SHP77 treated with DMSO at 0.1 percent for 48 hours (cell line): Measurements from ENCODE around the gene PPM1B.
"Not testable (repeated sequence)": the region's sequence is repeated elsewhere in the genome, so short reads cannot be mapped to it uniquely, and the experiment has no call there.

Experiments
- DNase-seq: peaks from one replicate; lab custom pipeline; 2025; lab: John Stamatoyannopoulos, UW

The PPM1B gene

DNA sequence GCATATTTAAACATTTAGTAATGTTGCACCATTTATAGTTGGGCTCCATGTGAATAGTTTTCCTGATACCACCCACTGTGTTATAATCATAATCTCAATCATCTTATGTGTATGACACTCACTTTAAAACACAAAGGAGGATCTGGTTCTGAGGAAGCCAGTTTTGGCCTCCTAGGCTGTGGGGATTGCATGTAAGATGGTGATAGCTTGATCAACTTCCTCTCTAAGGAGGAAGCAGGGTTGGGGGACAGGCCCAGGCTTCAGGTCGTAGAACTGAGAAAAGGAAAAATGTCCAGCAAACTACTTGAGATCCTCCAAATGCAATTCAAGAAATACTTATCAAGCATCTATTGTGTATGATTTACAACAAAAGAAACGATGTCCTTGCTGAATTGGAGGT is 4.9 kb upstream of the PPM1B start:
- no peak for DNase-seq

DNA sequence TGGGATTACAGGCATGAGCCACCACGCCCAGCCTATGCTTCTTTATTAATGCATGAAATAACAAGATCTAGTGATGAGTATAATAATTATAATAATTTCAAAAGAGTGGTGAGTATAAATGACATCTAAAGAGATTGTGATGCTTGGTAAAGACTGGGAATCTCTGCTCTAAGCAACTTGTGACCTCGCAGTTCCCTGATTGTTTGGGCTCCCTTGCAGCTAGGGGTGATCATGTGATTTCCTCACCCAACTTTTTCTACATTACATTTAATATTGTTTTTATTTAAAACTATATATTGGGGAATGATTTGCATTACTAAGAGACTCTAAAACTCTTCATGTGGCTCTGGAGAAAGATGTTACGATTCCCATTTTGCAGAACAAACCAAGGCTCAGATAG is 4.1 kb upstream of the PPM1B start:
- DNase-seq, result no peak

DNA sequence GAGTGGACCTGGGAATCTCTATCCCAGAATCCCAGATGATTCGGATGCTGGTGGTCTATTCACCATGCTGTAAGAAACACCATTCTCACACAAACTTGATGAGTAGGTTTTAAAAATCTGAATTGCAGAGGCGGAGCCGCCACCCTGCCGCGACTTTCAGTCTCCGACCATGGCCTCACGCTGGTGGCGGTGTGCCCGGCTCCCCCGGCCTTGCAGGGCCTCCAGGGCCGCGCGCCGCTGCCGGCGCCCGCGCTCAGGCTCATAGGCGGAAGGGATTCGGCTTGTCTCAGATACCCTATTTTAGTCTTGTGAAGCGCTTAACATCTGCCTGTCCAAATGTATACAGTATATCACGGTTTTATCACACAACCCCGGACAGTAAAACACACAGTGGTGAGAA is 2.6 kb upstream of the PPM1B start:
- no peak for DNase-seq

DNA sequence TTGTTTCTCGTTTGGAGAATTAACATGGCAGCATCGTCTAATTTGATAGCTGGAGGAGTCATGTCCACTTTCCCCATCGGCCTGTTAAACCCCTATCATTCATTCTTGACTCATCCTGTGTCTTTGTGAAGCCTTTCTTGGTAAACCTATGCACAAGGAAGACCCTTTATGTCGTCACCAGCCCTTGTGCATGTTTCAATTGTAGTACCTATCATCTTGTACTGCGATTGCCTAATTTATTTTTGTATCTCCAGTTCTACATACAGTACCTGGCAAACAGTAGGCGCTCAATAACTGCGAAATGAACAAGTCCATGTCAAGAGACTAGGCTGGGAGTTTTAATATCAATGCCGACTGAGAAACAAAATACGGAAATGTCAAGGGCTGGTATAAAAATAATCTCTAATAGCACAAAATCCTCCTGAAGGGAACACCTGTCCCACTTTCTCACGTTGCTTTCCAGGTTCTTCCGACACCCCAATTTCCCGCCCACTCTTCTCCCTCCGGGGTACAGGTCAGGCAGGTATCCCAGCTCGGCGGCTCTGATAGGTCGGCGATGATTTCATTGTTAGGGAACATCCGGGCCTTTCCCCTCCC is 1.3 kb upstream of the PPM1B start:
- DNase-seq, result no peak

DNA sequence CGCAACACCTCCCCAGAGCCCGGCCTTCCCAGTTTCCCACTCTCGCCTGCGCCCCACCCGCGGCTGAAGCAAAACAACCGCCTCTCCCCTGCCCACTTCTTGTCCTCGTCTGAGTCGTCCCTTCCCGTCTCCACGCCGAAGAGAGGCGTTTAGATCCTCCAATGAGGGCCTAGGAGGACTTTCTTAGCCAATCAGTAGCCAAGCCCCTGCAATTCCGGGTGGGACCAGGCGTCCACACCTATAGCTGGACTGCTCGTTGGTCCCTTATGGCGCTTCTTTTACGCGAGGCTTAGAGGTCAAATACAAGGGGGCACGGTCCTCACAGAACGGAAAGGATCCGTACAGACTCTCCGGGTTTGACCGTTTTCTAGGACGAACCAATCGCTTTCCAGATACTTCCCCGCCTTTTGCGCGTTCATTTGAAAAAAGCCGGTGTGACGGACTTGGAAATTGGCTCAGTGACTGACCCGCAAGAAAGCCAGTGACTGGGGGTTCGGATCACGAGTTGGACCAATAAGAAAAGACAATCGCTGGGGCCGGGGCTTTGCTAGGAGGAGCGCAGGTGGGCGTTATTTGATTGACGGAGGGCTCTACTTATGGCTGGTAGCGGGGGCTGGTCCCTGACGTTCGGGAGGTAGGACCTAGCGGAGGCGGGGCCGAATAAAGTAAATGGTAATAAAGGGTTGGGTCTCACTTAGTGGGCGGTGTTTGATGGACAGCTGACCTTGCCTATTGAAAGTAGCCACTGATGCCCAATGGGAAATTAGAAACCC is 581 bp upstream of the PPM1B start:
- peak; percentile 99 for DNase-seq

DNA sequence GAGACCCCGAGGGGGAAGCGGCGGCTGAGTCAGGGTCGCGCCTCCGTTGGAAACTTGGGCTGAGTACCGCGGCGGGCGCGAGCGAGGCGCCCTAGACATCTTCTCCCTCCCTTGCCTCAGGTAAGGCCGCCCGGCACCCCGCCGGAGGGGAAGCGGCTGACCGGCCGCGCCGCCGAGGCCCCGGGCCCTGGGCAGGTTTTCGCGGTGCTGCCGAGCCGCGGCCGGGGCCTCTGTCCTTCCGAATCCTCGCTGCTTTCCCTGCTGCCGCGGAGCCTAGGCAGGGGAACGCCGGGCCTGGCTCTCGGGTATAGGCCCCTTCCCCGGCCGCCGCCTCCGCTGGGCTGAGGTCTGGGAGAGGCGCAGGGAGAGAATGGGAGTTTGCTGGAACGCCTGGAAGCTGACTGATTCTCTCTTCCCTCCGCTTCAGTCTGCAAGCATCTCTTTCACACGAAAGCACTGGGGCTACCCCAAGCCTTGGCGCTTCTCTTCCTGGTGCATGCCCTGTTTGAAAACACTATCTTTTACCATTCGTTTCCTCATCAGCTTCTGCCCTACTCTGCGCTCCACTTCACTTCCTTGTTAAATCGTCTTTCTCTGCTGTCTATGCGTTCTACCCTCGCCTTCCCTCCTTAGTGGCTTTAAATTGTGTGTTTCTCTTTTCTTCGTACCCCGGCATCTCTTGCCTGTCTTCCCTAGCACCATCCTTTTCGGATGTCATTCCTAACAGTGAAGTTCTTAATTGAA is 652 bp downstream of the PPM1B start:
- DNase-seq, result no peak

DNA sequence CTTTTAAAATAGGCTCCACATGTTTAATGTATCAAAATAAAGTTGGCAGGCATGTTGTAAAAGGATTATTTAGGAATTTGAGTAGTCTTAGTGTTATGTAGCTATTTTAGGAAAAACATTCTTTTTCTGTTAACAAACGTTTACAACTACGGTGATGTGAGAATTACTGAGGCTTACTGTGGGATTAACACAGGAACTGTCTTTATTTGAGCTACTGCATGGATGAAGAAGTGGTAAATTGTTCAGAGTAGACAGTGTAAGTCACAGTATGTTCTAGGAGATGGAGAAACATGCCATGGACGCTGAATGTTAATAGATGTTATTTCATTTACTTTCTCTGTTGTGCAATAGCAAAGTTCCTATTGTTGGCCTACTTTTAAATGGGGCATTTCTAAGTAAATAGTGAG is 1.6 kb downstream of the PPM1B start:
- no peak for DNase-seq

DNA sequence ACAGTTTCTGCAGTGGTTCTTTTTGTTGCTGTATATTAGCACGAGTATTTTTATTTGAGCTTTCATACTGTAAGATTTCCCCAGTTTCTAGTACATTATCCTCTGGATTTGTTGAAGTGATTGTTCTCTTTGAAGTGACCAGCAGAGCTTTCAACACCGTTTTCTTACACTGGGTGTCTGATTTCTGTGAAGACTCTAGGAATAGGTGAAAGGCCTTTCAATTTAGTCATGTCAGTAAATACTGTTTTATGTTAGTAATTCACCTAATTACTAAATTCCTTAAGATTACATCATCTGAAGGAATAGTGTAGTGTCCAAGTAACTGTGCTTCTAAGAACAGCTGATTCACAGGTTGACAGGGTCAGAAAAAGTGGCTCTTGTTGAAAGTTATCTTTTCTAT is 2.3 kb downstream of the PPM1B start:
- DNase-seq, result no peak

DNA sequence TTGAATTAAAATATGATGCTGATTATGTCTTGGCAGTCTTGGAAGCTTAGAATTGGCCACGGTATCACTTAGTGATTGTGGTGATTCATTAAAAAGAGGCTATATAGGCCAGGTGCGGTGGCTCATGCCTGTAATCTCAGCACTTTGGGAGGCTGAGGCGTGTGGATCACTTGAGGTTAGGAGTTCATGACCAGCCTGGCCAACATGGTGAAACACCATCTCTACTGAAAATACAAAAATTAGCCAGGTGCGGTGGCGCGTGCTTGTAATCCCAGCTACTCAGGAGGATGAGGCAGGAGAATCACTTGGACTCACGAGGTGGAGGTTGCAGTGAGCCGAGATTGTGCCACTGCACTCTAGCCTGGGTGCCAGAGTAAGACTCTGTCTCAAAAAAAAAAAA is 2.8 kb downstream of the PPM1B start:
- DNase-seq, result not testable (repeated sequence)

DNA sequence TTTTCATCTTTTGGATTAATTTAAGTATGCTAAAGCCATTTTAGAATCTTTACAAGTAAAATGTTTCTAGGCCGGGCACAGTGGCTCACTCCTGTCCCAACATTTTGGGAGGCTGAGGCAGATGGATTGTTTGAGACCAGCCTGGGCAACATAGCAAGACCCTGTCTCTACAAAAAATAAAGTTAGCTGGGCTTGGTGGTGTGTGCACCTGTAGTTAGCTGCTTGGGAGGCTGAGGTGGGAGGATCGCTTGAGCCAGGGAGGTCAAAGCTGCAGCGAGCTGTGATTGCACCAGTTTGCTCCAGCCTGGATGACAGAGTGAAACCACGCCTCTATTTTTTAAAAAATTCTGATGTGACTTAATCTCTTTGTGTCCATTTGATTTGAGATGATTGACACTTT is 3.9 kb downstream of the PPM1B start:
- DNase-seq, result no peak

DNA sequence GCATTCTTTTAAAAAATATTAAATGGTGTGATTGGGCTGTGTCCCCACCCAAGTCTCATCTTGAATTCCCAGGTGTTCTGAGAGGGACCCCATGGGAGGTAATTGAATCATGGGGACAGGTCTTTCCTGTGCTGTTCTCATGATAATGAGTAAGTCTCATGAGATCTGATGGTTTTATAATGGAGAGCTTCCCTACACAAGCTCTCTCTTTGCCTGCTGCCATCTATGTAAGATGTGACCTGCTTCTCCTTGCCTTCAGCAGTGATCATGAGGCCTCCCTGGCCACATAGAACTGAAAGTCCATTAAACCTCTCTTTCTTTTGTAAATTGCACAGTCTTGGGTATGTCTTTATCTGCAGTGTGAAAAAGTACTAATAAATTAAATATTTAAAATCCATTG is 10.3 kb downstream of the PPM1B start:
- DNase-seq, result no peak

DNA sequence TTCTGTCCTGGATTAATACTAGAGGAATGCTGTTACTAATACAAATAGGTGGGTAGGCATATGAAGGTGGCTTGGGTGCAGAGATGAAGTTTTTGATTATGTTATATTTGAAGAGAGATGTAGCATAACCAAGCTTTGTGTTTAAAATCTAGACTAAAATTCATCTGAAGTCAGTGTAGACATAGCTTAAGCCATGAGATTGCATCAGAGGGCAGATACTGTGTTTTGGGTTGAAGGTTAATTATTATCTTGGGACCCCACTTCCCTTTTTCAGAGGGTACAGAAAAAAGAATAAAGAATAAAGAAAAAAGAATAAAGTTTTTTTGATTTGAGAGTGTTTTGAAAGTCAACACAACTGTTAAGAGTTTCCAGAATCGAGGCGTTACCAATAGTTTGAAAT is 13.0 kb downstream of the PPM1B start:
- DNase-seq, result no peak

DNA sequence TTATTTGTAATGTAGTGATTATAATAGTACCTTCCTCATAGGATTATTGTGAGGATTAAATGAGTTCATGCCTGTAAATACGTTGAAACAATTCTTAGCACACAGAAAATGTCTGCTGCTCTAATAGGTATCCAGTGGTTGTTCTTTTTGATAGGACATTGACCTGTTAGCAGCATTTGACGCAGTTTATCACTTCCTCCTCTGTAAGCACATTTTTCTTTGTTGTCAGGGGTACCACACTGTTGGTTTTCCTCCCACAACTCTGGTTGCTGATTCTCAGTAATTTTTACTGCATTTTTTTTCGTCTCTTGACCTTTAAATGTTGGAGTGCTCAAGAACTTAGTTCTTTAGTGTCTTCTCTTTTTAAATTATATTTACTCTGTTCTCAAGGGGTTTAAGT is 15.4 kb downstream of the PPM1B start:
- DNase-seq, result no peak

DNA sequence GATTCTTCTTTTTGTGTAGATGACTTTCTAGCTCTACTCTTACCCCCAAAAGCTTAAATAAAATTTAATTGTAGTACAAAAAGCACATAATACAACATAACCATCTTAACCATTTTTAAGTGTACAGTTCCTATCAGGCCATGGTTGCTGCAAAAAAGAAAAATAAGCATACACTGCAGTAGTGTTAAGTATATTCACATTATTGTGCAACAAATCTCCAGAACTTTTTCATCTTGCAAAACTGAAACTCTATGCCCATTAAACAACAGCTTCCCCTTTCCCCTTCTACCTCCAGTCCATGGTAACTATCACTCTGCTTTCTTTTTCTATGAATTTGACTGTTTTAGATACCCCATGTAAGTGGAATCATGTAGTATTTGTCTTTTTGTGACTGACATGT is 18.1 kb downstream of the PPM1B start:
- no peak for DNase-seq

DNA sequence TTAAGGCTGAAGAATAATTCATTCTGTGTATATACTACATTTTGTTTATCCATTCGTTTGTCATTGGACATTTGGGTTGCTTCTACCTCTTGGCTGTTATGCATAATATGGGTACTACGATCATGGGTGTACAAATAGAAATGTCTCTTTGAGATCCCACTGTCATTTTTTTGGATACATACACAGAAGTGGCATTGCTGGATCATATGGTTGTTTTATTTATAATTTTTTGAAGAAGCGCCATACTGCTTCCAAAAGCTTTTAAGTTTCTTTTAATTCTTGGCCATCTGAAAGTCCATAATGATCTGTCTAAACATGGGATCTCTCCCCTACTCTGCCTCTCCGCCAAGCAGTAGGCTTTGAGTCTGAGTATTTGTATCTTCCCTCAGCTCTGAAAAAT is 18.6 kb downstream of the PPM1B start:
- DNase-seq, result no peak

DNA sequence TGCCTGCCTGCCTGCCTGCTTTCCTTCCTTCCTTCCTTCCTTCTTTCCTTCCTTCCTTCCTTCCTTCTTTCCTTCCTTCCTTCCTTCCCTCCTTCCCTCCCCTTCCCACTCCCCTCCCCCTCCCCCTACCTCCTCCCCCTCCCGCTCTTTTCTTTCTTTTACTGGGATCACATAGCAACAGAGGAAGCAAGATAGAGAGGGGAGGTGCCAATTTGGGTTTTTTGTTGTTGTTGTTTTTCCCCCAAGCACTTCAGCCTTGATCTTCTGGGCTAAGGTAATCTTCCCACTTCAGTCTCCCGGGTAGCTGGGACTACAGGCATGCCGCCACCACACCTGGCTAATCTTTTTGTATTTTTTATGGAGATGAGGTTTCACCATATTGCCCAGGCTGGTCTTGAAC is 20.0 kb downstream of the PPM1B start:
- no peak for DNase-seq

DNA sequence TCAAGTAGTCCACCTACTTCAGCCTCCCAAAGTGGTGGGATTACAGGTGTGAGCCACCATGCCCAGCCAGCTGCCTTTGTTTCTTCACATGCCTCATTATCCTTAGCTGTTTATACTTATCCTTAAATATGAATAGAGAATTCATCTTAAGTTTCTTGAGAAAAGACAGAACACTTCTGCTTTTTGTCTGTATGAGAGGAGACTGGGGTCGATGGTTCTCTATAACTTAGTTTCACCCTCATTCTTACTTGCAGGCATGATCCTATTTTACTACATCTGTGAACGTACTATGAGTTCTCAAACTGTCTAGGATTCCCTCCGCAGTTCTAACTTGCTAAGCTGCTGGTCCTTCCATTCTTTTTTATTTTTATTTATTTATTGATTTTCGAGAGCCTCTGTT is 20.4 kb downstream of the PPM1B start:
- DNase-seq, result no peak

DNA sequence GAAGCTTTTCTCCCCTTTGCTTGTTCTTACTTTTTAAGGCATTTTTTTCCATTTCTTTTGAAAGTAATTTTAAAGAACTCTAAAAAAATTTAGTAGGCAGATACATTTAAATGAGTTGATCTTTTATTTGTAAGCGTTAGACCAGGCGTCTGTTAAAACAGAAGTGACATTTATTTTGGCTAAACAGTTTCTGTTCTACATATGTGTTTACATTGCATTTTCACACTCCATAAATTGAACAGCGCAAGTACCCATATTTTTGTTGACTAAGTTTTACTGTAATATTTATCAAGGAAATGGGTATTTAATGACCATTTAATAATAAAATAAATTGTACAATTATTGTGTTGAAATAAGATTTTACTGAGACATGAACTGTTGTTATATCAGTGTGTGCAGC is 21.9 kb downstream of the PPM1B start:
- no peak for DNase-seq

DNA sequence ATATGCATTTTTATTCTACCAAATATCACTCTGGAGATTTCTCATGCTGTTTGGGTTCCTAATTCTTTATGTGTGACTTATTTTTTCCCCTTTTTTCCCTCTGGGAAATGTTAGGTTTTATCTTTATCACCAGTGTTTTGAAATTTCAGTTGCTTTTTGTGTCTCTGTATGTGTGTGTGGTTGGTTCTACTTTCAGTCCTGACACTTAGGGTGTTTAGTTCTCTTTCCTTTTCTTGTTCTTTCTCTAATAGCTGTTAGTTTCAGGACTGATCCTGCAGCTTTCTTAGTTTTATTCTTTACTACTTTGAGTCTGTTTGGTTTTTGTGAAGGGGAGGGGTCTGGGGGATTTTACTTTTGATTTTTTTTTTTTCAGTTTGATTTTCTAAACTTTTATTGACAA is 23.1 kb downstream of the PPM1B start:
- DNase-seq, result no peak

DNA sequence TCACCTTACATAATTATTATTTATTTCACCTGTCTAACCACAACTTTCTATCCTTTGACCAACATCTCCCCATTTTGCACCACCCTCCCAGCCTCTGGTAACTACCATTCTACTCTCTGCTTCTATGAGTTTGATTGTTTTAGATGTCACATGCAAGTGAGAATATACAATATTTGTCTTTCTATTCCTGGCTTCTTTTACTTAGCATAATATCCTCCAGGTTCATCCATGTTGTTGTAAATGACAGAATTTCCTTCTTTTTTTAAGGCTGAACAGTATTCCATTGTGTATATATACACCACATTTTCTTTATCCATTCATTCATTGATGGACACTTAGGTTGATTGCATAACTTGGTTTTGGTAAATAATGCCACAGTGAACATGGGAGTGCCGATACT is 24.0 kb downstream of the PPM1B start:
- DNase-seq, result no peak

DNA sequence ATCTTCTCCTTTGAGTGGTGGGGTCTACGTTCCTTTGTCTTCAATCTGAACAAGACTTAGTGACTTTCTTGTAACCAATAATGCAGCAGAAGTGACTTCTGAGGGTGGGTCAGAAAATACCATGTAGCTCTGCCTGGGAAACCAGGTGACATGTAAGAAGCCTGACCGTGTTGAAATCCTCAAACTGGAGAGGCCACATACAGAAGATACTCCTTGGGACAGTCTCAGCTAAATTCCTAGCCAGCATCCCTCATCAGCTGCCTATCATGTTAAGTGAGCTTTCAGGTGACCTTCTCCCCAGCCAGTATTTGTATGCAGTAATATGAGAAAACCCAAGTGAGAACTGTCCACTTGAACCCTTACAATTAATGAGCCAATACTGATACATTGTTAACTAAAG is 27.0 kb downstream of the PPM1B start:
- DNase-seq, result no peak

DNA sequence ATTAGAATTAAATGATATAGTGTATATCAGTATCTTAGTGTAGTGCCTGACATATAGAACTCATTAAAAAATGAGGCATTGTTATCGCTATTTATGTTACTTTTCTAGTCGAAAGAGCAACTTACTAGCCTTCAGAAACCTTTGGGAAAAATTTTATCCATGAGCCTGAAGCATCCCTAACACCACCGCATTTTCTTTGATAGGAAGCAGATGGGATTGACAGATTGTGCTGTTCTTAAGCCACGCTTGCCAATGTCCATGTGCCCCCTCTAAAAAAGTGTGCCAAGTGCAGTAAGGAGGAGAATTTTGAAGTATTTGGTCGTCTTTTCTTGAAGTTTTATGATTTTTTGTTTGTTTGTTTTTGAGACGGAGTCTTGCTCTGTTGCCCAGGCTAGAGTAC is 29.1 kb downstream of the PPM1B start:
- DNase-seq, result no peak

DNA sequence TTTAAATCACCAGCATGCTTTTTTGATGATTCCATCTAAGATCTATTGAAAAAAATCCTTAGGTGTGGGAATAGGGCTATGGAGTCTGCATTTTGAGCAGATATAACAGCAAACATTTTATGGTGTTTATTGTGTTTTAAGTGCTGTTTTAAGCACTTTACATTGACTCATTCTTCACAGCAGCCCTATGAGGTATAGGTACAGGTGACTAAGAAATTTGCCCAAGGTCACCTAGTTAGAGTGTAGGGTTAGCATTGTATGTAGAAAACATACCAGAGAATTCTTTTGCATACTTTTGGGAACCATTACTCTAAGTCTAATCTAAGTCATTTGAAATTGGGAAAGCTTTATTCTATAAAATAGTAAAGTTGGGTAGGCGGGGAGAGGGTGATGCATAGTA is 31.3 kb downstream of the PPM1B start:
- DNase-seq, result no peak

DNA sequence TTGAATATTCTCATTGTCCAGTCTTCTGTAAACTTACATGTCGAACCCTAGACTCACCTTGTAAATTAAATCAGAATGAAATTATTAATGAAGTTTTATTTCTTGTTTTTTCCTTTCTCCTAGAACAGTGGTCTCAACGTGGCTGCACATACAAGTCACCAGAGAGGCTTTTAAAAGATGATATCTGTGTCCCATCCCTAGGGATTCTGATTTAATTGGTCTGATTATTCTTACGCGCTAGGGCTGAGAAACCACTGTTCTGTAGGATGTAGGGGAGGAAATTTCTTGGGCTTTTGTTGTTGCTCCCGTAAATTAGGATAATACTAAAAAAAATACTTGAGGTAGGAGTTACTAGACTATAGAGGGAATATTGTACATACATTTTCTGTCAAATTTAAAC is 32.1 kb downstream of the PPM1B start:
- no peak for DNase-seq
